ENCODE measurements around the gene PTP4A2. TPM values are rescaled to one million over a fixed set of nuclear protein-coding genes. Genes with fewer than 3 reads are reported as not detected.

PTP4A2 gene
- total and polyA plus RNA-seq, 10 of the 15 experiments (the other 5 are each of a cell fraction or from before 2014, with no cell fraction given), result 180 to 909 (median 375) TPM

- no peak for TF ChIP-seq KAT2A (conservative IDR thresholded peaks at IDR 0.05; ENCODE audit: control insufficient read depth, low read depth, low read length)
- TF ChIP-seq HDAC6 (IDR thresholded peaks at IDR 0.05; ENCODE audit: unreplicated experiment), result no peak
- no peak for TF ChIP-seq SMAD1 (IDR thresholded peaks at IDR 0.05; ENCODE audit: low read depth, partially characterized antibody)
- peak; percentile 46; the same call in 1 of the 2 replicates for TF ChIP-seq CREM (IDR thresholded peaks at IDR 0.05; ENCODE audit: low read depth)
- TF ChIP-seq, protein P1, sequence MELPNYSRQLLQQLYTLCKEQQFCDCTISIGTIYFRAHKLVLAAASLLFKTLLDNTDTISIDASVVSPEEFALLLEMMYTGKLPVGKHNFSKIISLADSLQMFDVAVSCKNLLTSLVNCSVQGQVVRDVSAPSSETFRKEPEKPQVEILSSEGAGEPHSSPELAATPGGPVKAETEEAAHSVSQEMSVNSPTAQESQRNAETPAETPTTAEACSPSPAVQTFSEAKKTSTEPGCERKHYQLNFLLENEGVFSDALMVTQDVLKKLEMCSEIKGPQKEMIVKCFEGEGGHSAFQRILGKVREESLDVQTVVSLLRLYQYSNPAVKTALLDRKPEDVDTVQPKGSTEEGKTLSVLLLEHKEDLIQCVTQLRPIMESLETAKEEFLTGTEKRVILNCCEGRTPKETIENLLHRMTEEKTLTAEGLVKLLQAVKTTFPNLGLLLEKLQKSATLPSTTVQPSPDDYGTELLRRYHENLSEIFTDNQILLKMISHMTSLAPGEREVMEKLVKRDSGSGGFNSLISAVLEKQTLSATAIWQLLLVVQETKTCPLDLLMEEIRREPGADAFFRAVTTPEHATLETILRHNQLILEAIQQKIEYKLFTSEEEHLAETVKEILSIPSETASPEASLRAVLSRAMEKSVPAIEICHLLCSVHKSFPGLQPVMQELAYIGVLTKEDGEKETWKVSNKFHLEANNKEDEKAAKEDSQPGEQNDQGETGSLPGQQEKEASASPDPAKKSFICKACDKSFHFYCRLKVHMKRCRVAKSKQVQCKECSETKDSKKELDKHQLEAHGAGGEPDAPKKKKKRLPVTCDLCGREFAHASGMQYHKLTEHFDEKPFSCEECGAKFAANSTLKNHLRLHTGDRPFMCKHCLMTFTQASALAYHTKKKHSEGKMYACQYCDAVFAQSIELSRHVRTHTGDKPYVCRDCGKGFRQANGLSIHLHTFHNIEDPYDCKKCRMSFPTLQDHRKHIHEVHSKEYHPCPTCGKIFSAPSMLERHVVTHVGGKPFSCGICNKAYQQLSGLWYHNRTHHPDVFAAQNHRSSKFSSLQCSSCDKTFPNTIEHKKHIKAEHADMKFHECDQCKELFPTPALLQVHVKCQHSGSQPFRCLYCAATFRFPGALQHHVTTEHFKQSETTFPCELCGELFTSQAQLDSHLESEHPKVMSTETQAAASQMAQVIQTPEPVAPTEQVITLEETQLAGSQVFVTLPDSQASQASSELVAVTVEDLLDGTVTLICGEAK (IDR thresholded peaks at IDR 0.05; ENCODE audit: borderline replicate concordance), result no peak
- no peak; the same call in 1 of the 2 replicates for TF ChIP-seq PAX5 (IDR thresholded peaks at IDR 0.05; ENCODE audit: borderline replicate concordance, low read depth, low read length)
- TF ChIP-seq RCOR1 (conservative IDR thresholded peaks at IDR 0.05; ENCODE audit: low read depth, low read length), result no peak
- TF ChIP-seq ATF2 (IDR thresholded peaks at IDR 0.05; ENCODE audit: low read length), result peak; percentile 64; the same call in 1 of the 2 replicates
- peak; percentile 85; the same call in 1 of the 2 replicates for TF ChIP-seq YBX1 (IDR thresholded peaks at IDR 0.05)
- TF ChIP-seq CBX3 (IDR thresholded peaks at IDR 0.05; ENCODE audit: borderline replicate concordance, low read depth), result no peak
- TF ChIP-seq NKRF (conservative IDR thresholded peaks at IDR 0.05), result no peak
- TF ChIP-seq, protein P2, sequence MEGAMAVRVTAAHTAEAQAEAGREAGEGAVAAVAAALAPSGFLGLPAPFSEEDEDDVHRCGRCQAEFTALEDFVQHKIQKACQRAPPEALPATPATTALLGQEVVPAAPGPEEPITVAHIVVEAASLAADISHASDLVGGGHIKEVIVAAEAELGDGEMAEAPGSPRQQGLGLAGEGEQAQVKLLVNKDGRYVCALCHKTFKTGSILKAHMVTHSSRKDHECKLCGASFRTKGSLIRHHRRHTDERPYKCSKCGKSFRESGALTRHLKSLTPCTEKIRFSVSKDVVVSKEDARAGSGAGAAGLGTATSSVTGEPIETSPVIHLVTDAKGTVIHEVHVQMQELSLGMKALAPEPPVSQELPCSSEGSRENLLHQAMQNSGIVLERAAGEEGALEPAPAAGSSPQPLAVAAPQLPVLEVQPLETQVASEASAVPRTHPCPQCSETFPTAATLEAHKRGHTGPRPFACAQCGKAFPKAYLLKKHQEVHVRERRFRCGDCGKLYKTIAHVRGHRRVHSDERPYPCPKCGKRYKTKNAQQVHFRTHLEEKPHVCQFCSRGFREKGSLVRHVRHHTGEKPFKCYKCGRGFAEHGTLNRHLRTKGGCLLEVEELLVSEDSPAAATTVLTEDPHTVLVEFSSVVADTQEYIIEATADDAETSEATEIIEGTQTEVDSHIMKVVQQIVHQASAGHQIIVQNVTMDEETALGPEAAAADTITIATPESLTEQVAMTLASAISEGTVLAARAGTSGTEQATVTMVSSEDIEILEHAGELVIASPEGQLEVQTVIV (IDR thresholded peaks at IDR 0.05; ENCODE audit: borderline replicate concordance, partially characterized antibody), result no peak
- TF ChIP-seq TBL1XR1 (IDR thresholded peaks at IDR 0.05; ENCODE audit: low read depth, low read length), result no peak
- TF ChIP-seq EED (IDR thresholded peaks at IDR 0.05; ENCODE audit: low read depth), result peak; percentile 91
- no peak for TF ChIP-seq FOXK2 (IDR thresholded peaks at IDR 0.05)
- no peak; the same call in 1 of the 2 replicates for TF ChIP-seq SMC3 (IDR thresholded peaks at IDR 0.05; ENCODE audit: borderline replicate concordance, low read length)
- no peak for TF ChIP-seq RAD51 (IDR thresholded peaks at IDR 0.05)
- peak; percentile 60; the same call in 1 of the 2 replicates for TF ChIP-seq CREB1 (IDR thresholded peaks at IDR 0.05; ENCODE audit: low read depth)
- TF ChIP-seq PML (IDR thresholded peaks at IDR 0.05; ENCODE audit: low read length), result no peak
- TF ChIP-seq CHD4 (IDR thresholded peaks at IDR 0.05), result no peak
- no peak for TF ChIP-seq SMARCA5 (IDR thresholded peaks at IDR 0.05)
Measured at GRCh38 chr1:31957701-31958674, 19.8 kb upstream of the PTP4A2 start (continued).

Measured in GM12878 (cell line).